Body of pancreas (tissue), 4 donors: ENCODE results near the gene MYL11.

ENCODE experiments used
- CTCF ChIP-seq, 7 experiments: fragments of 450-650 bp in 4 of 7; fragments of 200-600 bp in 3 of 7; sonication (generic) in 3 of 7; IDR thresholded peaks; one replicate each; pipeline ENCODE4 v1.5.1; 2016 to 2019; ENCODE audit warnings: antibody characterized with exemption in 7 of 7
- POLR2A ChIP-seq, 3 donors: fragments of 450-650 bp; IDR thresholded peaks; one replicate each; pipeline ENCODE4 v1.6.1; 2016; ENCODE audit warnings: antibody characterized with exemption in 3 of 3, mild to moderate bottlenecking in 2 of 3

GRCh38 chr16:30357715-30358576, 16.7 kb upstream of the MYL11 start:
- TF ChIP-seq CTCF (IDR thresholded peaks at IDR 0.05) (no peak), POLR2A (IDR thresholded peaks at IDR 0.05) (no peak)
